NCI-H526 (cell line): ENCODE measurements around the gene MAP2K3.
"Not testable (repeated sequence)": the region's sequence is repeated elsewhere in the genome, so short reads cannot be mapped to it uniquely, and the experiment has no call there.

Experiments
- DNase-seq, 2 experiments: peaks; one replicate each; lab custom pipeline; 2025; lab: John Stamatoyannopoulos, UW

Gene MAP2K3

GRCh38 chr17:21310061-21310765 is 25.7 kb downstream of the MAP2K3 start:
- DNase-seq: not testable (repeated sequence)

GRCh38 chr17:21310766-21311602 is 26.5 kb downstream of the MAP2K3 start:
- DNase-seq: not testable (repeated sequence)

DNA sequence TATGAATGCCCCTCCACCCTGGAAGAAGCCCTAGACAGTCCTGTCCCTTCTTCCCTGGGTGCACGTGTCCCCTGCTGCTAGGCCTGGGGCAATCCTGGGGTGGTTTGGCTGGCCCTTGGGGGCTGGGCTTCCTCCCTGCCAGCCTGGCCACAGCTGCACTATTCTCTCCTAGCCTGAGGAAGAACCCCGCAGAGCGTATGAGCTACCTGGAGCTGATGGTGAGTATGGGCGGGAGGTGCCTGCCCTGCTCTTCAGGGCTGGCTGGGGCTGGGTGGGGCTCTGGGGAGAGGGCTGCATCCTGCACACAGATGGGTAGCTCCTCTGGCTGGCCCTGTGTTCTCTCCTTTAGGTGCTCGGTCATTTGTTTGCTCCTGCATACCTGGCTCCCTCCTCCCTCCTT is 28.8 kb downstream of the MAP2K3 start:
- no peak for DNase-seq

DNA sequence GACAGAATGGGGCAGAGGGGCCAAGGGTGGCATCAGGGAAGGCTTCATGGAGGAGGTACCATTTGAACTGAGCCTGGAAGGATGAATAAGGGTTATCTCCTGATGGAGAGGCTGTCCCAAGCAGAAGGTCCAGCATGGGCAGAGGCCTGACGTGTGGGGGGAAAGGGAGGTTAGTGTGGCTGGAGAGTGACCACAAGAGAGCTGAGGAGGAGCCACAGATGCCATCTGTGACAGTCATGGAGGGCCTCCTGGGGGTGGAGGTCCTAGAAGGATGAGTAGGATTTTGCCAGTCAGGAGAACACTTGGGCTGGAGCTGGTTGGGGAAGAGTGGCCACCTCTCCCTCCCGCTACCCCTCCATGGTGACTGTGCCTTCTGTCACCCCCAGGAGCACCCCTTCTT is 29.2 kb downstream of the MAP2K3 start:
- DNase-seq: not testable (repeated sequence)

DNA sequence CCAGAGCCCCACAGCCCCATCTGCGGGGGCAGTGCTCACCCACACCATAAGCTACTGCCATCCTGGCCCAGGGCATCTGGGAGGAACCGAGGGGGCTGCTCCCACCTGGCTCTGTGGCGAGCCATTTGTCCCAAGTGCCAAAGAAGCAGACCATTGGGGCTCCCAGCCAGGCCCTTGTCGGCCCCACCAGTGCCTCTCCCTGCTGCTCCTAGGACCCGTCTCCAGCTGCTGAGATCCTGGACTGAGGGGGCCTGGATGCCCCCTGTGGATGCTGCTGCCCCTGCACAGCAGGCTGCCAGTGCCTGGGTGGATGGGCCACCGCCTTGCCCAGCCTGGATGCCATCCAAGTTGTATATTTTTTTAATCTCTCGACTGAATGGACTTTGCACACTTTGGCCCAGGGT is 29.8 kb downstream of the MAP2K3 start:
- not testable (repeated sequence) for DNase-seq

- DNase-seq: not testable (repeated sequence)
Measured at GRCh38 chr17:21314701-21315111, 30.2 kb downstream of the MAP2K3 start.

- not testable (repeated sequence) for DNase-seq
Measured at GRCh38 chr17:21315246-21316000, 30.9 kb downstream of the MAP2K3 start.

DNA sequence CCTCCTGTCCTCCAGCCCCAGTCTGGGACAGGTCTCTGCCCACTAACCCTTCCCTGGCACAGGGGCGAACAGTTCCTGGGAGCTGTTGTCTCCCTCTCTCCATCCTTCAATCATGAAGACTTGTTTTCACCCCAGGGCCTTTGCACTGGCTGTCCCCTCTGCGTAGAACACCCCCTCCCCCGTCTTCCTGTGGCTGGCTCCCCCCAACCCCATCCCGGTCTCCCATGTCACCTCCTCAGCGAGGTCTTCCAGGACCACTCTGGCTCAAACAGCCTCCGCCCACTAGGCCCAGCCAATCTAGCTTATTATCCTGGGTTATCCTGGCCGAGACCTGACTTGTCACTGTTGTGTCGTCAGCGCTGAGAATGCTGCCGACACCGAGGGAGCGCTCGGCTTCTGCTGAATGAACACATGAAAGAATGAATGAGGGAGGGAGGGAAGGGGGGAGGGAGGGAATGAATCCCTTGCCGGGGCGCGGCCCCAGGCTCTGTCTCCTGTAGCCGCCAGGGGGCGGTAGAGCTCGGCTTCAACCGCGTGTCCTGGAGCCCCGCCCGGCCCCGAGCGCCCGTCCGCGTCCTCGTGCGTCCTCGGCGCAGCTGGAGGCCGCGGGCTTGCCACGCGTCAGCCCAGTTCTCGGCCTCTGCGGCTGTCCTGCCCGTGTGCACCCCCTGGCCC is 31.8 kb downstream of the MAP2K3 start:
- not testable (repeated sequence) for DNase-seq

GRCh38 chr17:21316887-21317500 is 32.5 kb downstream of the MAP2K3 start:
- not testable (repeated sequence) for DNase-seq

DNA sequence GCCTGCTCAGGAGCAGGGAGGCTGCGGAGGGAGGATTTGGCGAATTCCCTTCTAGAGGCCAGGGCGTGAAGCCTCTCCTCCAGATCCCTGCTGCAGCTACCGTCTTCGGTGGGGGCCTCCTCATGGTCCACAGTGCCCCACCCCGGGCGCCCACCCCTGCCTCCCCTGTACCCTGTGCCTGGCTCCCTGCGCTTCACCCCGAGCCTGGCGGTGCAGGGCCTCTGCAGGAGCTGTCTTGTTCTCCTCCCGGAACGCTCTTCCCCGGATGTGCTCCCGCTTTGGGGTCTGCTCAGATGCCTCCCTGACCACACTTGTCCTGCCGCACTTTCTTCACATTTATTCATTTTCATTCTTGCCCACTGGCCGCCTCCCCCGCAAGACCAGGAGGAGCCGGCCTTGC is 33.3 kb downstream of the MAP2K3 start:
- DNase-seq: not testable (repeated sequence)

GRCh38 chr17:21318439-21318838 is 33.9 kb downstream of the MAP2K3 start:
- no peak for DNase-seq

- DNase-seq: not testable (repeated sequence)
Measured at GRCh38 chr17:21318856-21319255, 34.3 kb downstream of the MAP2K3 start.

DNA sequence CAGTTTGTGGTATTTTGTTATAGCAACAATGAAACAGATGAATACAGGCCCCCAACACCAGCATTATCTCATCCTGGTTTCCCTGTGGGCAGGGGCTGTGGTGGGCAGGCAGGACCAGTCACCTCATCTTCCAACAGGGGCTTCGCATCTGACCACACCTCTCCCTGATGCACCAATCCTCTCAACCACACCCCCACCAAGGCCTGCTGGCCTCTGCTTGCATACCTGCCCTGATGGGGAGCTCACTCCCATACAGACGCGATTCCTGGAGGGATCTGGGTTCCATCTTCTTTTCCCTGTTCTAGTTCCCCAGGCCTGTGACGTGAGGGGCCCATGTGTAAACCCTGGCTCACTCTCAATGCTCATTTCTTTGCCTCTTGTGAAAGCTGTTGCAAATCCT is 34.7 kb downstream of the MAP2K3 start:
- DNase-seq: not testable (repeated sequence)

DNA sequence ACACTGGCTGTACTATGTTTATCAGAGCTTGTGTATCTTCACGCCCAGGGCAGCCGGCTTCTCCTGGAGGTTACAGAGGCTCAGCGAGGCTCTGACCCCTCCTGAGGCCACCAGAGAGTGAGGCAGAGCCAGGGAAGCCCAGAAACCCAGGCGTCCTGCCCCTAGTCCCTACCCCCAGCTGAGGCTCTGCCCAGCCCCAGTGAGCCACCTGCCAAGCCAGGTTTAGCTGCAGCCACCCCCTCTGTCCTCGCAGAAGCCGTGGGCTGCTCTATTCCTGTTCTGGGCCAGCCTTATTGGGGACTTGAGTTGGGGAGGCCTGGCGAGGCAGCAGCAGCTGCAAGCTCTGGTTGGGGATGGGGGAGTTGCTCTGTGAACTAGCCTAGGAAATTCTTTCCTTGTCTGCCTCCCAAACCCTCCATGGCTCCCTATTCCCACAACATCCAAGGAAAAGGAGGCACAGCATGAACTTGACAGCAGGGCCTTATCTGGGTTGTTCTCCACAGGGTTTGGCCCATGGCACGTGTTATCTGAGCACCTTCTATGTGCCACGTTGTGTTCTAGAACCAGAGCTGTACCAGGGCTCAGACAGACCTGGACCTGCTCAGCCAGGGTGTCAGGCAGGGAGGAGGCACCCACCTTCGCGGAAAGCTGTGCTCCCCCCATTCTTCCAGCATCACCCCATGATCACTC is 35.3 kb downstream of the MAP2K3 start:
- DNase-seq: not testable (repeated sequence)

GRCh38 chr17:21320430-21320829 is 35.9 kb downstream of the MAP2K3 start:
- DNase-seq: not testable (repeated sequence)

DNA sequence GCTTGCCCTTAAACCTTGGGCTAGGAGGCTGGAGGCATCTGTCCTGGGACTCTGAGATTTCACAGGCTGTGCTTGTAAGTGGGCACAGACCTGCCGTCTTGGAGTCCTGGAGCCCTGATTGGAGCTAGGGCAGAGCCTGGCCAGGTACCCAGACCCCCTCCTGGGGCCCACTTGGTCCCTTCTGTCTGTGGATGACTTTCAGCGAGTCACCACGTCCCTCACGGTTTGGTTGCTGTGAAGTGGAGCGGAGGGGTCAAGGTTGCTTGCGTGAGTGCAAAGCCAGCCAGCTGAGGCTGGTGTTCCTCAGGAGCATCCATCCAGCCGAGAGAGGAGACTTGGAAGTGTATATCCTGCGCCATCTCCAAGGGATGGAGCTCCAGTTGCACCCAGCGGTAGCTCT is 36.5 kb downstream of the MAP2K3 start:
- not testable (repeated sequence) for DNase-seq

DNA sequence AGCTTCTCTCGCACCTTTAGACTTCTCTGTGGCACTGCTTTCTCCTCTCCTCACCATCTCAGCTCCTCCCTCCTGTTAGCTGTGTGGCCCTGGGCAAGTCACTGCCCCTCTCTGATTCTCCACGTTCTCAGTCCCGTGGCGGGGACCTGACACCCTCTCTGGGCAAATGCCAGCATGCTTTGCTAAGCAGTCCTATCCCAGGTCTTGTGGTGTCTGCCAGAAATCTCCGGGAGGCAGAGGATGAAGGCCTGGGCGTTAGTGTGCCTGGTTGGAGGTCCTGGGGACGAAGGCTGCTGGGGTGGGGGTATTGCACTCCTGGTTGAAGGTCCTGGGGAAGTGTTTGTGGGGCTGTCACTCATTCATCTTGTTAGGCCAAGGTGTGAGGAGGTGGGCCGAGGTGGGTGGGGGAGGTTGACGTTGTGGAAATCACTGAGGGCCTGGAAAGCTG is 37.3 kb downstream of the MAP2K3 start:
- not testable (repeated sequence) for DNase-seq

GRCh38 chr17:21323257-21324111 is 39.0 kb downstream of the MAP2K3 start:
- DNase-seq: not testable (repeated sequence)

DNA sequence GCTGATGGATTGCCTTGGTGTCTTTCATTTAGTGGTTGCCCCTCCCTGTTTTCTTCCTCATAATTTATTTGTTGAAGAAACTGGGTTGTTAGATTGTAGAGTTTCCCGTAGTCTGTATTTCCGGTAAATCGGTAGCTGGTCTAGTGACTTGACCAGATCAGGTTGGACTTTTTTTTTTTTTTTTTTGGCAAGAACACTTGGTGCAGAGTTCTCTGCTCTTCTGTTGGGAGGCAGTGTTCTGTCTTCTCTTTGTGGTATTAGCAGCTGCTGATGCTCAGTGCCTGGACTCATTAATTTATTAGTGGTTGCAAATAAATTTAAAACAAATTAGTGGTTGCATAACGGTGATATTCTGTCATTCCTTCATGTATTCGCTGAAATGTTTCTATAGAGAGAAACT is 40.2 kb downstream of the MAP2K3 start:
- not testable (repeated sequence) for DNase-seq

DNA sequence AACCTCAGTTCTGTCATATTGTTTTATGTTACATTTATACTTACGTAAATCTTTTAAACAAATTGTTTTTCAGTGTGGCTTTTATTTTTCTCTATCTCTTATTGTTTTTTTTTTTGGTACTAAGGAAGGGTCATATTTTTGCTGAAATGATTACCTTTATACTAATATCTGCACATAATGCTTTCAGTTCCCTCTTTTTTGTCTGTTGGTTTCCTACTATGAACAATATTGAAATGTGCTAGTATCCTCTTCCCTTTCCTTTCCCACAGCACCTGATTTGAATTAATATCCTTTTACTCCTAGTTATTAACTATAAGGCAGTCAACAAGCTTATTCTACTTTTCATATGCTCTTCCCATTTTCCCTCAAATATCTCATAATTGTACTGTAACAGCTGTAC is 43.4 kb downstream of the MAP2K3 start:
- DNase-seq: not testable (repeated sequence)
